GM21528 (cell line): ENCODE measurements around the gene ADAP1.

Experiments
- ATAC-seq: cut with Tn5 transposase; IDR thresholded peaks from one replicate; pipeline ENCODE4 v1.9.1; 2021; ENCODE audit warnings: mild to moderate bottlenecking, moderate library complexity; ENCODE audit not compliant: unreplicated experiment, low FRiP score

ADAP1 gene

DNA sequence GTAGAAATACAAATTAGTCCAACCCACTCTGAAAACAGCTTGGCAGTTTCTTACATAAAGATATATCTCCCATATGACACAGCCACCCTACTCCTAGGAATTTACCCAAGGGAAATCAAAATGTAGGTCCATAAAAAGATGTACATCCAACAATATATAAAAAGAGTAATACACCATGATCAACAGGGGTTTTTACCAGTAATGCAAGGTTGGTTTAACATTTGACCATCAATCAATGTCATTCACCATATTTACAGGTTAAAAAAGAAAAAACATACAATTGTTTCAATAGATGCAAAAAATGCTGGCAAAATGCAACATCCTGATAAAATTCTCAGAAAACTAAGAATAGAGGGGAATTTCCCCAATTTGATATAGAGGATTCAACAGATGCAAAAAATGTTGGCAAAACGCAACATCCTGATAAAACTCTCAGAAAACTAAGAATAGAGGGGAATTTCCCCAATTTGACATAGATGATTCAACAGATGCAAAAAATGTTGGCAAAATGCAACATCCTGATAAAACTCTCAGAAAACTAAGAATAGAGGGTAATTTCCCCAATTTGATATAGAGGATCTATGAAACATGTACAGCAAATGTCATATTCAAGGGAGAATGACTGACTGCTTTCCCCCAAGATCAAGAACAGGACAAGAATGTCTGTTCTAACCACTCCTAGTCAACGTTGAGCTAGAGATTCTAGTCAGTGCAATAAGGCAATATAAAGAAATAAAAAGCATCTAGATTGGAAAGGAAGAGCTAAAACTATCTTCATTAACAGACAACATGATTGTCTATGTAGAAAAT is 13.7 kb downstream of the ADAP1 start:
- no peak for ATAC-seq

DNA sequence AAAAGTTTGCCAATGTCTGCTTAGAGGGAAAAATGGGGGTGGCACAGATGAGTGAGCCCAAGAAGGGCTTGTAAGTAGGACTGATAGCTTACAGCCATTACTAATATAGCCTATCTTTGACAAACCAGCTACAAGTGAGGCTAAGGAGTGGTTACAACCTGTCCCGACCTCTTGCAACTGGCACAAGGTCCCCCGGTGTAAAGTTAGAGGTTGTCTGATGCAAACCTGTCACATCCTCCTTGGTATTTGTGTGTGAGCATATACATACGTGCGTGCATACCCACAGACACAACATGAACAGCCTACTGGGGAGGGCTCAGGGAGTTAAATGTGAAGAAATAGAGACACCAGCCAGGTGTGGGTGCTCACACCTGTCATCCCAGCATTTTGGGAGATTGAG is 14.6 kb downstream of the ADAP1 start:
- ATAC-seq = no peak

DNA sequence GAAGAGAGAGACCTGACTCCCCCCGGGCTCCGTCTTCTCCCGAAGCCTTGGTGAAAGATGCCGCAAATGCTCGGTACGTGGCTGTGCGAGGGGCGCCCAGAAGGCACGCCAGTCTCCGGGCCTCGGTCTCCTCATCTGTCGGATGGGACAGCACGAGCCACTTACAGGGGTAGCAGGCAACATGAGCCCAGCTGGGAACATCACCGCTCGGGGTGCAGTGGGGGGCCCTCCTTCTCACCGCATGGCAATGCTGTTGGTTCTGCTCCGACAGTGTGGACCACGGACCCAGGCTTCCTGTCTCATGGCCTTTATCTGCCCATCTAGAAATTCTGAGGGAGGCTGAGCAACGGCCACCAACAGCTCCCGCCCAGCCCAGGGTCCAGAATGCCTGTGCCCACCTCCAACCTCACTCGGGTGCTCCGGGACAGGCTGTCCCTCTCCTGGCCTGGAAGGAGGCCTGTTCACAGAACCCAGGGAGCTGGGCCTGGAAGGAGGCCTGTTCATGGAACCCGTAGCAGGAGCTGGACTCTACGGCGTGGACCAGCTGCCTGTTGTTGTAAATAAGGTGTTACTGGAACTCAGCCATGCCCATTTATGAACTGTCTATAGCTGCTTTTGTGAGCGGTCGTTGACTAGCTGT is 15.8 kb downstream of the ADAP1 start:
- ATAC-seq = no peak

DNA sequence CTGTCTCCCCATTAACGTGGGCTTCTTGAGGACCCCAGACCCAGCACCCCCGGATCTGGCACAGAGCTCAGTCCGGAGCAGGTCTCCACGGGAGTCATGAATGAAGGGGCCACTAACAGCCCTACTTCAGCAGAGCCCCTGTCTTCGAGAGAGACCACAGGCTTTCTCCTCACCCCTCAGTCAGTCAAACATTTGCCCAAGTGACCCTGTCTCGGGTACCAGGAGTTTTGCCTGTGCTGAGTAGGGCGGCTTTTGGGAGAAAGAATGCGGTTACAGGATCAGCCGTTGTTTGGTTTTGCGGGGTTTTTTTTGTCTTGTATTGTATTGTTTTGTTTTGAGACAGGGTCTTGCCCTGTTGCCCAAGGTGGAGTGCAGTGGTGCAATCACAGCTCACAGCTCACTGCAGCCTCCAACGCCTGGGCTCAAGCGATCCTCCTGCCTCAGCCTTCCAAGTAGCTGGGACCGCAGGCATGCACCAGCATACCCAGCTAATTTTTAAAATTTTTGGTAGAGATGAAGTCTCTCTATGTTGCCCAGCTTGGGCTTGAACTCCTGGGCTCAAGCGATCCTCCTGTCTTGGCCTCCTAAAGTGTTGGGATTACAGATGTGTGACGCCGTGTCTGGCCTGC is 16.5 kb downstream of the ADAP1 start:
- no peak for ATAC-seq

DNA sequence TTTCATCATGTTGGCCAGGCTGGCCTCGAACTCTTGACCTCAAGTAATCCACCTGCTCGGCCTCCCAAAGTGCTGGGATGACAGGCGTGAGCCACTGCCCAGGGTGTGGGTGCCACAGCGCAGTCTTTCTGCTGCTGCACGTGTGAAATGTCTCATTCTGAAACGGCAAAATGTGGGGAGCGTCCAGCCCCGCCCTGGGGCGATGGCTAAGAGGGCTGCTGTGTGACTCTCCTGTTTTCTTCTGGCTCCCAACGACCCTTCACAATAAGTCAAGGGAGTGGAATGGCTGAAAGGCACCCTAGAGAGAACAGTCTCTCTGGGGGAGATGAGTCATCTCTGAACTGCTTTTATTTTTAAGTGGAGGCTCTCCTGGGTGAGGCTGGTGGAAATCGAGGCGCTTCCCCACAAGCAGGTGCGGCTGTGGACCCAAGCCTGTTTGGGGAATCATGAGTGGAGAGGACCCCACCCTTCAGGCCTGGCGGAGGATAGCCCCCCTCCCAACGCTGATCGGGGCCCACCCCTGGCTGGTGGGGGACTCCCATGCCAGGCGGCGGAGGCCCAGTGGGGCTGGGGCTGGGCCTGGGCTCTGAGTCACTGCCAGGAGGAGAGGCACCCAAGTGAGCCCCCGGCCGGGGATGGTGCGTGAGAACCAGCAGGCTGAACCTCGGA is 18.0 kb downstream of the ADAP1 start:
- ATAC-seq = peak; percentile 64

DNA sequence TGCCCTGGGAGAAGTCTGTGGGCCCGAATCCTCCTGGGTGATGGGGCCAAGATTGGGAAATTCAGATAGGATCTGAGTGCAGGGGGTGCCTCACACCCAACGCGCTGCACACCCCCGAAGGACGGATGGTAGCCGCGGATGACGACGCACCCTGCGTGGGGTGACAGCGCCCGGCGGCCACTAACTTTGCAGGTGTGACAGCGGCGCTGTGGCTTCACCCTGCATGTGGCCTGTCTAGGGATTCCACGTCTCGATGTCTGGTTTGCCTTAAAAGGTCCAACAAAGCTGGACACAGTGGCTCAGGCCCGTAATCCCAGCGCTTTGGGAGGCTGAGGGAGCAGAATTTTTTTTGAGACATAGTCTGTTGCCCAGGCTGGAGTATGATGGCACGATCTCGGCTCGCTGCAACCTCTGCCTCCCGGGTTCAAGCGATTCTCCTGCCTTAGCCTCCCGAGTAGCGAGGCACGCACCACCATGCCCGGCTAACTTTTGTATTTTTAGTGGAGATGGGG is 18.6 kb downstream of the ADAP1 start:
- ATAC-seq = no peak

DNA sequence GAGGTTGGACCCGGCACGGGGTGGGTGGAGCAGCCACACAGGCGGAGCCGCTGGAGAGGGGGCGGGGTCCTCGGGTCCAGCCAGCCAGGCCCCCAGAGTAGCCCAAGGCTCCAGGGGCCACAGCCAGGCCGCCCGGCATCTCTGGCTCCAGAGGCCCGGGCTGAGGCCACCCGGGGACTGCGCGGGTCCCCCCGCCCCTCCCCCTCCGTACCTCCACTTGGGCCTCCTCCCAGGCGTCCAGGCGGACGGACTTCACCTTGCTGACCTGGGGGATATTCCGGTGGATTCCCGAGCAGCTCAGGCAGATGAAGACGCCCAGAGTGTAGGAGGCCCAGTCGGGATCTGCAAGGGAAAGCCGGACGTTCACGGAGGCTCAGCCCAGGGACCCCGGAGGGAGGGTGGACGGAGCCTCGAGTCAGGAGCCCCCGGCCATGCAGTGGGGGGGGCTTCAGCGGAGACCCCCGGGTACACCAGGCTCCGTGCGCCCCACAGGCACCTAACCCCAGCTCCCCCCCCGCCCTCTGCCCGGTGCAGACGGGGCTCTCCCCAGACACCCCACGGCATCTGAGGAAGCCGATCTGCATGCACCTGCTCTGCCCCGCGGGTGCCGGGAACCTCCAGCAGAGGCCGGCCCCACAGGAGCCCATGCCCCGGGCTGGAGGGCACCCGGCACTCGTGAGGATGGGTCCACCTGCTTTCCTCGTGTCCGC is 19.2 kb downstream of the ADAP1 start:
- ATAC-seq = no peak

DNA sequence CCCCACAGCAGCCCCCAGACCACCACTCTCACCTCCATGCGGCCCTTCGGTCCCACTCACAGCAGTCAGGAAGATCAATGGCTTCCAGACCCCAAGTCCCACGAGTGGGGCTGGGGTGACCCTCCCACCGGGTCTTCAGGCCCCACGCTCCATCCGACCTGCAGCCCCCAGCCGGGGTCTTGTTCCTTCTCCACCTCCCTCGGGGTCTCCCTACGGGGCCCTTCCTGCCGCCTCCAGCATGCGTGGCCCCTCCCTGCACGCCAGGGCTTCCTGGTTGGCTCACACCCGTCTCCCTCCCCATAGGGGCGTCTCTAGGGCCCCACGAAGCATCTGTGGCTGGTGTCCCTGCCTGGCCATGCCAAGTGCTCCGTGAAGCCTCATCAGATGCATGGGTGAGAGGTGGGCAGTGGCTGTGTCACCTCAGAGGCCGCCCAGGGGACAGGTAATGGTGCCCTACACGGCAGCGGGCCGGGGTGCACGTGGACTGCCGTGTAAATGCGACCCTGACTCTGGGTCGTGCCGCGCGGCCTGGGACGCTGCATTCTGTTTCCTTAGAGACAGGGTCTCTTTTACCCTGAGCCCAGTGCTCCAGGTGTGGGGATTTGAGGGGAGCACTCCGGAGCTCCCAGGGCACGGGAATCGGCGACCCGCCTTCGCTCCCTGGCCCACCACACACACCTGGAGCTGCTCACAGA is 19.9 kb downstream of the ADAP1 start:
- ATAC-seq = no peak

DNA sequence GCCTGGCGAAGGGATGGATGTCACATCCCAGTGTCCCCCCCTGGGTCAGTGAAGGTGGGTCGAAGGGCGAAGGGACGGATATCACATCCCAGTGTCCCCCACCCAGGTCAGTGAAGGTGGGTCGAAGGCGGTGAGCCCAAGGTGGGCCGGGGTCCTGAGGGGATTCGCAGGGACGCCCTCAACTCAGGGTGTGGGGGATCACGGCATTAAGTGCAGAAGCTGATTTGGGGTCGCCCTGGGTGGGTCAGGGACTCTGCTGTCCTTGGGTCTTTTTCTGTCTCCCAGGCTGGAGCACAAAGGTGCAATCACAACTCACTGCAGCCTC is 21.9 kb downstream of the ADAP1 start:
- no peak for ATAC-seq

DNA sequence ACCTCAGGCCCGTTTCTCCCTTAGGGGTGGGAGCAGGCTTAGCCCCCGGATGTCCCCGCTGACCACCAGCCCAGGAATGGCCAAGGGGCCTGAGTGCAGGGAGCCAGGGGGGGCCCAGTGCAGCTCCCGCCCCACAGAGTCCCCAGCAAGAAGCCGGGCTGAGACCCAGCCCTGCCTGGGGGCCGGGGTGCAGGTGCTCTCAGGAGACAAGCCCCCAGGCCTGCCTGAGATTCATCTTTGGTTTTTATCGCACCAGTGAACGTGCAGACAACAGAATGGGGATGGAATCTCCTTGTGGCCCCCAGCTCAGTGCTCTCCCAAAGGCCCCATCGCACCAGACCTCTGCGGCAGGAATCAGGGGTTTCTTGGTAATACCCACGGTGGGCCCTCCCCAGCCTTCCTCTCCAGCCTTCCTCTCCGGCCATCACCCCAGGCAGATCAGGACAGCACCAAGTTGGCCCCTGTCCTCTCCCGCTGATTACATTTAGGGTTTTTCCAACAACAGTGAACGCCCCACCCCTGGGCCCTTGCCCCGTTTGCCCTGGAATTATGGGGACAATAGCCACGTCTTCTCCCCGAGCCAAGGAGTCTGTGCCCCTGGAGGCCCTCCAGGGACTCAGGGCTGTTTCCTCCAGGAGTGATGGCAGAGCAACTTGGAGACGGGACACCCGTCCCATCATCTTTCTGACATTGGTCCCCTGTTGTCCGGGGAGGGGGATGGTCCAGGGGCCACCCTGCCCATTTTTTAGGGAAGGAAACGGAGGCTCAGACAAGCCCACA is 22.4 kb downstream of the ADAP1 start:
- ATAC-seq = no peak

DNA sequence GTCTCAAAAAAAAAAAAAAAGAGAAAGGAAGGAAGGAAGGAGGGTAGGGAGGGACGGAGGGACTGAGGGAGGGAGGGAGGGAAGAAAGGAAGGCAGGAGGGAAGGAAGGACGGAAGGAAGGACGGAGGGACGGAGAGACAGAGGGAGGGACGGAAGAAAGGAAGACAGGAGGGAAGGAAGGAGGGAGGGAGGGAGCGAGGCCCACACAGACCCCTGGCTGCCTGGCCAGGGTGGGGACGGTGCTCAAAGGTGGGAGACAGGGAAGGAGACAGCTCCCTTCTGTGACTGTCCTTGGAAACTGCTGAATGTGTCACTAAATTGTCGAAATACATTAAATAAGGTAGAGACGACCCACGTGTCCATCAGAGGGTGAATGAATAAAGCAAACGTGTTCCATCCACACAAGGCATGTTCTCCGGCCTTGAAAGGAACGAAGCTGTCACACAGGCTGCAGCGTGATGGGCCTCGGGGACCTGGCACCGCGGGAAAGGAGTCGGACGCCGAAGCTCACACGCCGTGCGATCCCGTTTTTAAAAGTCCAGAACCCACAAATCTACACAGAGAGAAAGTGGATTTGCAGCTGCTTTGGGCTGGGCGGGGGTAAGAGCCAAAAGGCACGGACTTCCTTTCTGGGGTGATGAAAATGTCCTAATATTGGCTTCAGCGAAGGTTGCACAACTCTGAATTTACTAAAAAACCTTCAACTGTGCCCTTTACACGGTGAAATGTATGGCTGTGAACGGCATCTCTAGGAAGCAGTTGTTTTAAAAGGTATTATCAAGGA is 23.3 kb downstream of the ADAP1 start:
- ATAC-seq = no peak

DNA sequence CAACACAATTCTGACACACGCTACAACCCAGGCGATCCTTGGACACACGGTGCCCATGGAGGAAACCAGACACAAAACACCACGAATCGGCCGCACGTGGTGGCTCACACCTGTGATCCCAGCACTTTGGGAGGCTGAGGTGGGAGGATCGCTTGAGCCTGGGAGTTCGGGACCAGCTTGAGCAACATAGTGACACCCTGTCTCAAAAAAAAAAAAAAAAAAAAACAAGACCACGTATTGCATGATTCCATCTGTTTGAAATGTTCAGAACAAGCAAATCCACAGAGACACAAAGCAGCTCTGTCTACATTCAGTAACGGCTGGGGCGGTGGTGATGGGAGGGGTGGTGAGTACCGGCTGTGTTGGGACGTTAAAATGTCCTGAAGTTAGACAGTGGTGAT is 25.2 kb downstream of the ADAP1 start:
- ATAC-seq = no peak

DNA sequence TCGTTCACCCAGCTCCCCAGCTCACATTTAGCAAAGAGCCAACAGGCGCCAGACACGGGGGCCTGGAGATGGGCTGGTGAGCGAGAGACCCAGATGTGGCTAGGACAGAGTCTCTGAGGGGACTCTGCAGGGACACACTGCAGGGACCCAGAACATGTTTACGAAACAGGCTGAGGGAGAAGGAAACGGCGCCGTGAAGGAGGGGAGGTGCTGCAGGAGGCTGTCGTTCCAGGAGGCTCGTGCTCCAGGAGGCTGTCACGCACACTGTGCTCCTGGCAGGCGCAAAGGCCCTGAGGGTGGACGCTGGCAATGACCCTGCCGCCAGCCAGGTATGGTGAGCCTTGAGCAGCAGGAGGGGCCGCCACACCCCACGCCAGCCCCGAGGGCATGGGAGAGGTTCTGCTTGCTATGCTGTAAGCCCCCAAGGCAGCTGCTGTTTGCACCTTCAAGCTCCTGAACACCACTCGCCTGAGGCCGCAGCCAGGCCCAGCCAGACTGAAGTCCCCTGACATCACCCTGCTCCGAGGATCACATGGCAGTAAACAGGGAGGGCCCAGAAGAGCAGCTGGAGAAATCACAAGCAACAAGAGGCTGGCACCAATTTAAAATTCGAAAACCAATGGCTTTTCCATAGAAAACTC is 27.3 kb downstream of the ADAP1 start:
- ATAC-seq = no peak

DNA sequence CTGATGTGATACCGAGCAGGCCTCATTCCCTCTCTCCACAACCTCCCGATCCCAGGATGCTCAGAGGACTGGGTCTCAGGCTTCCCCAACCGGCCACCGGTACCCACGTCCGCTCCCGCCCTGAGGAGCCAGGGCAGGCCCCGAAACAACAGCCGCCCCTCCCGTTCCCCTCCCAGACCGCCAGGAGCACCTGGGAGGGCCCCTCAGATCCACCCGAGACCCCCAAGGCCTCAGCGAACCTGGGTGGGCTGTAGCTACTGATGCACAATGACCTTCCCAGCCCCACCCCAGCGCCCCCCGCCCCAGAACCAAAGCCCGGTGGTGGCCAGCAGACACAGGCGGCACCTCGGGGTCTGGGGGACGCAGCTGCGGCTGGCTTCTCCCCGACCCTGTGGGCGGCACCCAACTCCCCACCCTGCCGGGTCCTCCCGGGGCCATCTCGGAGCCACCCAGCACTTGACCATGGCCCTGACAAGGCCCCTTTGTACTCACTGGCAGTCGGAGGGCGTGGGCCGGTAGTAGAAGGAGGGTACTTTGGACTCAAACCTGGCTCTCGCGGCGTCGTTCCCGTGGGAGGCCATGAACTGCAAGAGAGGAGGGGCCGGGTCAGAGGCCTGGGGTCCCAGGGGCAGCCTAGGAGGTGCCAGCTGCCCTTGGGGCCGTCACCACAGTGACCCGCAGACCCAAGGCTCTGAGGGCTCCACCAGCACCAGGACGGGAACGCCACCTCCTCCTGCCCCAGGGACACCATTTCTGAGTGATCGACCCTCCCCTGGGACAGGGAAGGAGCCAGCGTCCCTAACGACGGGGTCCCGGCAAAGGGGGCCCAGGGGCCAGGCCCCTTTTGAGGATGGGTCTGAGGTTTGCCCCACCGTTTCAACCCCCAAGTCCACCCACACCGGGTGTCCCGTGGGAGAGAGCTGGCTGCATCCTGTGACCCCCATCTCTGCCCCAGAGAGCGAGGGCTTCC is 28.1 kb downstream of the ADAP1 start:
- no peak for ATAC-seq

DNA sequence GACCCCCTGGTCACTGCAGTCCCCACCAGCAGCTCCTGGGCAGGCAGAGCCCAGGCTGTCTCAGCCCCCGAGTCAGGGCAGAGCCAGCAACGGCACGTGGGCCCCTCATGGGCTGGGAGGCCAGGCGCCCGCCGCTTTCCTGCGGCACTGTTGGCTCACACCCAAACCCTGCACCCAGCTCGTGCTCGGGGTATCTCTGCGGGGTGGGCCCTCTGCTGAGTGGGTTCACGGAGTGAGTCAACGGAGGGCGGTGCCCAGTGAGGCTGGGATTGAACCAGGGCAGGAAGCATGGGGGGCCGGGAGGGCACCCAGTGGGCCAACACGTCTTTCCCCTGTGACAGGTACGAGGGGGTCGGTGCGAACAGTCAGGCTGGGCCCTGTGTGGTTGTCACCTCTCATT is 28.9 kb downstream of the ADAP1 start:
- no peak for ATAC-seq

DNA sequence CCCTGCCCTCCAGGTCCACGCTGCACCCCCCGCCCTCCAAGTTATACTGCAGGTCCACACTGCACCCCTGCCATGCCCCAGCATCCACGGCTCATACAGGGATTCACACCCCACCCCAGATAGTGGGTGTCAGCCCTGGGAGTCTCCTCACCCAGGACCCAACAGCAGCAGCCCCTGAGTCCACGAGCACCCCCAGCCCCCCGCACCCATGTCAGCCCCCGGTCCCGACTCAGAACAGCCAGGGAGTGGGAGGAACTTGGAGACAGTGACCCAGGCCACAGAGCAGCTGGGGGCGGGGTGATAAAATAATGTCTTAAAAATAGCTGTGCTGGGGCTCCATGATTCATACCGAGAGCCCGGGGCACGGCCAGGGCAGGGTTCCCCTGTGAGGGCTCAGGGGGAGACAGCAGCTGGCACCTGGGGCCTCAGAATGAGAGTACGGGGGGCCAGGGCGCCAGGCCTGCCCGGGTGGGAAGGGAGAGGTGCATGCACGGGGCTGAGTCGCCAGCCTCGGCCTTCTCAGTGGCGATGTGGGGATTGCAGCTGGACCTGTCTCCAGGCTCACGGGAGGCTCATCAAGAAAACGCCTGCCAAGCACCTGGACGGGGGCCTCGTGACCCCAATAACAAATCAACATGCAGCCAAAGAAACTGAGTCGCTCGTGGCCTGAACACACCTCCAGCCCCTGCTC is 29.8 kb downstream of the ADAP1 start:
- ATAC-seq = peak; percentile 37
